Measurements from ENCODE around the gene MAGEE2.
"Not testable (repeated sequence)": the region's sequence is repeated elsewhere in the genome, so short reads cannot be mapped to it uniquely, and the experiment has no call there.

MAGEE2 gene

GRCh38 chrX:75784680-75785491, at the start of gene MAGEE2:
Gene MAGEE2 (minus strand): TSS chrX:75785254. CDS start chrX:75785051, 203 bp downstream.
- no peak for DNase-seq

- no peak for DNase-seq
Observed at GRCh38 chrX:75786290-75786689, 1.2 kb upstream of the MAGEE2 start.

GRCh38 chrX:75781611-75782010, 3.4 kb downstream of the MAGEE2 start:
- DNase-seq: no peak

GRCh38 chrX:75768063-75768462, 17.0 kb downstream of the MAGEE2 start:
- not testable (repeated sequence) for DNase-seq

- DNase-seq: no peak
Observed at GRCh38 chrX:75748431-75748830, 36.6 kb downstream of the MAGEE2 start.

- peak; percentile 5 for DNase-seq
Observed at GRCh38 chrX:75746891-75747639, 38.0 kb downstream of the MAGEE2 start.
